ENCODE results near the gene RTBDN. TPM values are rescaled to one million over a fixed set of nuclear protein-coding genes. Genes with fewer than 3 reads are reported as not detected.
A peak's percentile ranks its signal among the peaks of the same experiment; 100 is the strongest.

The RTBDN gene
- total RNA-seq, 1 experiment from 2014 or later, result 5.6 TPM

DNA sequence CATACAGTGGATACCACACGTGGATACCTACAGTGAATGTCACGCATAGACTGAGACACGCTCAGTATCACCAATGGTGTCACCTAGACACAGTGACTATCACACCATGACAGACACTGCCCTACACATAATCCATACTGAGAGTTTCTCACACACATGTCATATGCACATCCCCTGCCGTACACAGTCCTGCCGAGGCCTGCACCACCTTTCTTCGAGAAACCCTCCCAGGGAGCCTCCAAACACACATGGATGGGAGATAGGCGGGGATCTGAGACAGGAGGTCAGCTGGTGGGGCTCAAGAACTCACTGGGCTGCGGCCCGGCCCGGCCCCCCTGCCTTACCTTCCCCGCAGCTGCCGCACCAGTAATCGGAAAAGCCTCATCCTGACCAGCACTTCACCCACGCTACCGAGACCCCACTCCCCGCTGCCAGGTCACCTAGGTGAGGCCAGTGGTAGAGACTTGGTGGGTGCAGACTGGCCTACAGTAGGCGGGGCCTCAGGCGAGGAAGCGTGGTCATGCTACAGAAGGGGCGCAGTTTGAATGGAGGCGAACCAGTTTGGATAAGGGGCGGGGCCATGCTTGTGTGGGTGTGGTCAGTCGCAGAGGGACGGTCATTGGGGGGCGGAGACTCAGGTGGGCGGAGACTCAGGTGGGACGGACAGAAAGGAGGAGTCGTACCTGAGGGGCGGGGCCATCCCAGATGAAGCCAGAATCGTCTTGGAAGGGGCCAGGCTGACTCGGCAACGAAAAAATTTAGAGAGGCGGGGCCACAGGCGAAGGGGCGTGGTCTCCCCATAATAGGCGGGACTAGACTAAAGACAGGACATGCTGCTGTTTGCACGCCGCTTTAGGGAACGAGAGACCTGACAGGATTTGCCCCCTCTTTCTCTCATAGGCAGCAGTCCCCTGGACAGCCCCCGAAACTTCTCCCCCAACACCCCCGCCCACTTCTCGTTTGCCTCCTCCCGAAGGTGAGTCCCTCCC, 6.0 kb upstream of the RTBDN start:
- DNase-seq, result peak; percentile 98
- no peak overlapping the region for H4K91ac ChIP-seq (ENCODE audit: insufficient read length, low read depth, low read length)
- no peak overlapping the region for H2BK12ac ChIP-seq (ENCODE audit: insufficient read length, low read depth, low read length)
- peak overlapping the region; percentile 48 for H3K4me2 ChIP-seq (ENCODE audit: insufficient read depth, insufficient read length, low read length)
- H4K20me1 ChIP-seq (ENCODE audit: control insufficient read depth, insufficient read depth, insufficient read length), result no peaks in the 10 kb centered on the region
- H3K79me2 ChIP-seq (ENCODE audit: insufficient read depth, low read length), result no peaks in the 10 kb centered on the region
- no peak overlapping the region for H4K5ac ChIP-seq (ENCODE audit: insufficient read length, low read depth, low read length)
- no peak overlapping the region for H2BK15ac ChIP-seq (ENCODE audit: low read depth, low read length)
- WGBS (ENCODE audit: extremely low coverage, insufficient read length, low lambda C conversion rate), result no CpG with 5 or more reads among the region's 43 CpGs
- H3K23ac ChIP-seq (ENCODE audit: insufficient read length, low read depth, low read length), result no peak overlapping the region
- H2AK5ac ChIP-seq (ENCODE audit: insufficient read length, low read length), result no peak overlapping the region
- no peak overlapping the region for H3K4ac ChIP-seq (ENCODE audit: low read depth, low read length)
- no peak overlapping the region for H2BK120ac ChIP-seq (ENCODE audit: low read depth, low read length, poor library complexity, severe bottlenecking)
- TF ChIP-seq, protein P1, sequence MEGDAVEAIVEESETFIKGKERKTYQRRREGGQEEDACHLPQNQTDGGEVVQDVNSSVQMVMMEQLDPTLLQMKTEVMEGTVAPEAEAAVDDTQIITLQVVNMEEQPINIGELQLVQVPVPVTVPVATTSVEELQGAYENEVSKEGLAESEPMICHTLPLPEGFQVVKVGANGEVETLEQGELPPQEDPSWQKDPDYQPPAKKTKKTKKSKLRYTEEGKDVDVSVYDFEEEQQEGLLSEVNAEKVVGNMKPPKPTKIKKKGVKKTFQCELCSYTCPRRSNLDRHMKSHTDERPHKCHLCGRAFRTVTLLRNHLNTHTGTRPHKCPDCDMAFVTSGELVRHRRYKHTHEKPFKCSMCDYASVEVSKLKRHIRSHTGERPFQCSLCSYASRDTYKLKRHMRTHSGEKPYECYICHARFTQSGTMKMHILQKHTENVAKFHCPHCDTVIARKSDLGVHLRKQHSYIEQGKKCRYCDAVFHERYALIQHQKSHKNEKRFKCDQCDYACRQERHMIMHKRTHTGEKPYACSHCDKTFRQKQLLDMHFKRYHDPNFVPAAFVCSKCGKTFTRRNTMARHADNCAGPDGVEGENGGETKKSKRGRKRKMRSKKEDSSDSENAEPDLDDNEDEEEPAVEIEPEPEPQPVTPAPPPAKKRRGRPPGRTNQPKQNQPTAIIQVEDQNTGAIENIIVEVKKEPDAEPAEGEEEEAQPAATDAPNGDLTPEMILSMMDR (conservative IDR thresholded peaks at IDR 0.05), result no peak
- no peak overlapping the region for H2BK5ac ChIP-seq (ENCODE audit: insufficient read length, low read length)
- H3K9me3 ChIP-seq (ENCODE audit: control insufficient read depth, low read depth, low read length), result no peaks in the 10 kb centered on the region
- H3T11ph ChIP-seq (ENCODE audit: low read length), result no peak overlapping the region
- H3K14ac ChIP-seq (ENCODE audit: insufficient read depth, low read length), result no peak overlapping the region
- no peak overlapping the region for H3K56ac ChIP-seq (ENCODE audit: insufficient read length, low read depth, low read length)
- Mint-ChIP-seq H3K27ac (peak overlapping the region; percentile 95 to 99 (median 99); a peak in 5 of 7 replicates), H3K9me3 (no peaks in the 10 kb centered on the region; a peak in 1 of 5 replicates), H3K4me3 (peak overlapping the region; percentile 64 to 81), H3K36me3 (ENCODE audit: insufficient read depth in 1 of 3, low read depth in 3 of 3) (peaks cover 0 to 8% (median 8%) of the 10 kb centered on the region in 3 experiments; a peak in 6 of 7 replicates), H3K4me1 (peaks cover 35 to 37% of the 10 kb centered on the region in 2 experiments), H3K27me3 (ENCODE audit: low read depth) (peaks cover 15% of the 10 kb centered on the region)
- H3K4me1 ChIP-seq (ENCODE audit: insufficient read depth, low read length), result peaks cover 2% of the 10 kb centered on the region; the same call in 1 of the 2 replicates
- H2BK20ac ChIP-seq (ENCODE audit: low read depth, low read length, poor library complexity, severe bottlenecking), result no peak overlapping the region
- no peak overlapping the region for H3K27ac ChIP-seq (ENCODE audit: insufficient read length, low read depth, low read length)
- no peak overlapping the region for H2AFZ ChIP-seq (ENCODE audit: low read length)
- no peak overlapping the region for H3K18ac ChIP-seq (ENCODE audit: insufficient read length, low read depth, low read length)
- no peak overlapping the region for H4K8ac ChIP-seq (replicated peaks; ENCODE audit: insufficient read length, low read depth, low read length)
- peaks cover 2% of the 10 kb centered on the region for H3K23me2 ChIP-seq (ENCODE audit: insufficient read length, low read depth, low read length, poor library complexity, severe bottlenecking)
- no peaks in the 10 kb centered on the region for H3K27me3 ChIP-seq (ENCODE audit: insufficient read depth, low read length)
- no peak overlapping the region for H3K9ac ChIP-seq (ENCODE audit: extremely low read depth, insufficient read length, low read length)
- H3K79me1 ChIP-seq (ENCODE audit: insufficient read depth, low read depth, low read length, poor library complexity, severe bottlenecking), result no peaks in the 10 kb centered on the region

Measured in H9 (cell line).